Measurements from ENCODE around the gene GTF2I.
"Not testable (repeated sequence)": the region's sequence is repeated elsewhere in the genome, so short reads cannot be mapped to it uniquely, and the experiment has no call there.

The GTF2I gene

DNA sequence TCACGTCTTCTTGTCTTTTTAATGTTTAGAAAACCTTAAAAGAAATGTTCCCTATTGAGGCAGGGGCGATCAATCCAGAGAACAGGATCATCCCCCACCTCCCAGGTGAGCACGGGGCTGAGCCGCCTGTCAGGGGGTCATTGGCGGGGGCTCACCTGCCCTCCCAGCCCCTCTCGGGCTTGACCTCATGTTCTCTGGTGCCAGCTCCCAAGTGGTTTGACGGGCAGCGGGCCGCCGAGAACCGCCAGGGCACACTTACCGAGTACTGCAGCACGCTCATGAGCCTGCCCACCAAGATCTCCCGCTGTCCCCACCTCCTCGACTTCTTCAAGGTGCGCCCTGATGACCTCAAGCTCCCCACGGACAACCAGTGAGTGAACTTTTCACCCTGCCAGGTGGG is 121.5 kb downstream of the GTF2I start:
- not testable (repeated sequence) for DNase-seq (ENCODE audit: low spot score)

- DNase-seq (ENCODE audit: low spot score) = not testable (repeated sequence)
Observed at GRCh38 chr7:74781746-74782145, 124.2 kb downstream of the GTF2I start.

- DNase-seq (ENCODE audit: low spot score) = not testable (repeated sequence)
Observed at GRCh38 chr7:74783595-74783994, 126.1 kb downstream of the GTF2I start.

DNA sequence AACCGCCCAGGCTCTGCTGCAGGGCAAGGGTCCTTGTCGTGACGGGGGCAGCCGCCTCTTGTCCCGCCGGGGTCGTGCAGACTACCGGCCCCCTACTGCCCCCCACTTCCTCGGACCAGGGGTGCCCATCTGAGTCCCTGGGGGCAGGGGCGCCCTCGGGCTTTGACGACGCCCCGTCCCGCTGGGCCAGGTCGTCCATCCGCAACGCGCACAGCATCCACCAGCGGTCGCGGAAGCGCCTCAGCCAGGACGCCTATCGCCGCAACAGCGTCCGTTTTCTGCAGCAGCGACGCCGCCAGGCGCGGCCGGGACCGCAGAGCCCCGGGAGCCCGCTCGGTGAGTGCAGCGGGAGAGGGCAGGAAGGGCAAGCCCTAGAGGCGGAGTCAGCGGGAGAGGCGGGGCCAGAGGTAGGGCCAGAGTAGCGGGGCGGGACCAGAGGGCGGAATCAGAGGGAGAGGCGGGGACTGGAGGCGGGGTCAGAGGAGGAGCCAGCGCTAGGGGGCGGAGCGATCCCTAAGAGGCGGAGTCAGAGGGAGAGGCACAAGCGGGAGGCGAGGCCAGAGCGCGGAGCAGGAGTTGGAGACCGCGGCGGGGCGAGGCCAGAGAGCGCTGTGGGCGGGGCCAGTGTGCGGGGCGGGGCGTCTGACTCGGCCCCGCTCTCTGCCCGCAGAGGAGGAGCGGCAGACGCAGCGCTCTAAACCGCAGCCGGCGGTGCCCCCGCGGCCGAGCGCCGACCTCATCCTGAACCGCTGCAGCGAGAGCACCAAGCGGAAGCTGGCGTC is 131.0 kb downstream of the GTF2I start:
- DNase-seq (ENCODE audit: low spot score) = not testable (repeated sequence)

- DNase-seq (ENCODE audit: low spot score) = not testable (repeated sequence)
Observed at GRCh38 chr7:74789200-74789736, 131.8 kb downstream of the GTF2I start.

GRCh38 chr7:74797848-74798622 is 140.5 kb downstream of the GTF2I start:
- DNase-seq (ENCODE audit: low spot score) = not testable (repeated sequence)

DNA sequence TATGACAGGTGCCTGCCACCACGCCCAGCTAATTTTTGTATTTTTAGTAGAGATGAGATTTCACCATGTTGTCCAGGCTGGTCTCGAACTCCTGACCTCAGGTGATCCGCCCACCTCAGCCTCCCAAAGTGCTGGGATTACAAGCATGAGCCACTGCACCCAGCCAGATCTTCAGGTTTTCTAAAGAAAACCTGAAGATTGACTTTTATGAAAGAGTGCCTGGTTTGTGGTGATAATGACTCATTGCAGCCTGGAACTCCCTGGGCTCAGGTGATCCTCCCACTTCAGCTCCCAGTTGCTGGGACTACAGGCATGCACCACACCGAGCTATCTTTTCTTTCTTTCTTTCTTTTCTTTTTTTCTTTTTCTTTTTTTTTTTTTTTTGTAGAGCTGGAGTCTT is 141.1 kb downstream of the GTF2I start:
- DNase-seq (ENCODE audit: low spot score) = not testable (repeated sequence)
